Dendritic cell treated with granulocyte-macrophage colony-stimulating factor and Interleukin-4, amounts not matched to agents 40 ng/mL and 50 ng/mL, for 4 days (primary cell): ENCODE measurements around the gene ECEL1.
"Not testable (repeated sequence)": the region's sequence is repeated elsewhere in the genome, so short reads cannot be mapped to it uniquely, and the experiment has no call there.

Experiments
- H3K27ac Mint-ChIP-seq: one replicate; pipeline ENCODE4 v1.8.0; 2022; ENCODE audit warnings: mild to moderate bottlenecking, mixed read lengths
- H3K27me3 Mint-ChIP-seq: one replicate; pipeline ENCODE4 v1.8.0; 2022; ENCODE audit warnings: mild to moderate bottlenecking, mixed read lengths
- H3K36me3 Mint-ChIP-seq: one replicate; pipeline ENCODE4 v1.8.0; 2022; ENCODE audit warnings: low read depth, mixed read lengths
- H3K4me1 Mint-ChIP-seq: one replicate; pipeline ENCODE4 v1.8.0; 2022; ENCODE audit warnings: low read depth, mixed read lengths
- H3K4me3 Mint-ChIP-seq: one replicate; pipeline ENCODE4 v1.8.0; 2022; ENCODE audit warnings: mild to moderate bottlenecking, moderate library complexity, mixed read lengths
- H3K9me3 Mint-ChIP-seq: one replicate; pipeline ENCODE4 v1.8.0; 2022; ENCODE audit warnings: mixed read lengths
- intact Hi-C: fragments of 100-400 bp; cut with micrococcal nuclease; formaldehyde crosslinking; loops from one replicate; pipeline ENCODE4 v1.15.0; 2022

ECEL1 gene

GRCh38 chr2:232445149-232445885, 42.3 kb downstream of the ECEL1 start:
- H3K27ac Mint-ChIP-seq, H3K4me1 Mint-ChIP-seq, H3K4me3 Mint-ChIP-seq, H3K9me3 Mint-ChIP-seq, H3K36me3 Mint-ChIP-seq: not testable (repeated sequence)
- peaks cover 21% of the 10 kb centered on the region for H3K27me3 Mint-ChIP-seq
- intact Hi-C loops = loop anchor here (5.0 kb wide), 1 partner anchor 77 kb away; the partner anchor contains the start of gene PRSS56

GRCh38 chr2:232444409-232445148, 43.1 kb downstream of the ECEL1 start:
- Mint-ChIP-seq H3K9me3 (no peaks in the 10 kb centered on the region), H3K4me3 (no peak overlapping the region), H3K4me1 (peaks cover 16% of the 10 kb centered on the region), H3K36me3 (no peaks in the 10 kb centered on the region), H3K27ac (no peak overlapping the region), H3K27me3 (peaks cover 23% of the 10 kb centered on the region)
- intact Hi-C loops = loop anchor here (5.0 kb wide), 2 partner anchors 78 to 522 kb away; partner anchors contain the start of gene PRSS56

- peaks cover 26% of the 10 kb centered on the region for H3K27me3 Mint-ChIP-seq
- not testable (repeated sequence) for H3K4me3 Mint-ChIP-seq, H3K27ac Mint-ChIP-seq
These were observed 43.8 kb downstream of the ECEL1 start for GRCh38 chr2:232443669-232444408.

GRCh38 chr2:232443047-232443446, 44.6 kb downstream of the ECEL1 start:
- H3K36me3 Mint-ChIP-seq, H3K9me3 Mint-ChIP-seq, H3K4me3 Mint-ChIP-seq, H3K27ac Mint-ChIP-seq: not testable (repeated sequence)
- H3K27me3 Mint-ChIP-seq = peaks cover 32% of the 10 kb centered on the region
- intact Hi-C loops = loop anchor here (5.0 kb wide), 1 partner anchor 521 kb away; no protein-coding TSS in a partner anchor
- H3K4me1 Mint-ChIP-seq = peaks cover 16% of the 10 kb centered on the region

More at GRCh38 chr2:232443669-232444408, 43.8 kb downstream of the ECEL1 start:
- H3K36me3 Mint-ChIP-seq, H3K9me3 Mint-ChIP-seq: not testable (repeated sequence)
- intact Hi-C loops = loop anchor here (5.0 kb wide), 1 partner anchor 522 kb away; no protein-coding TSS in a partner anchor
- H3K4me1 Mint-ChIP-seq = peaks cover 16% of the 10 kb centered on the region

GRCh38 chr2:232442431-232442830, 45.2 kb downstream of the ECEL1 start:
- H3K4me1 Mint-ChIP-seq = peaks cover 16% of the 10 kb centered on the region
- H3K4me3 Mint-ChIP-seq, H3K27ac Mint-ChIP-seq, H3K36me3 Mint-ChIP-seq, H3K9me3 Mint-ChIP-seq: not testable (repeated sequence)
- peaks cover 35% of the 10 kb centered on the region for H3K27me3 Mint-ChIP-seq
- intact Hi-C loops = loop anchor here (5.0 kb wide), 1 partner anchor 520 kb away; no protein-coding TSS in a partner anchor

- Mint-ChIP-seq H3K4me1 (peaks cover 16% of the 10 kb centered on the region), H3K27me3 (peaks cover 35% of the 10 kb centered on the region)
- intact Hi-C loops = loop anchor here (5.0 kb wide), 1 partner anchor 520 kb away; no protein-coding TSS in a partner anchor
- H3K4me3 Mint-ChIP-seq, H3K36me3 Mint-ChIP-seq, H3K9me3 Mint-ChIP-seq, H3K27ac Mint-ChIP-seq: not testable (repeated sequence)
These were observed 45.7 kb downstream of the ECEL1 start for GRCh38 chr2:232441922-232442321.

GRCh38 chr2:232441147-232441651, 46.4 kb downstream of the ECEL1 start:
- intact Hi-C loops = loop anchor here (5.0 kb wide), 1 partner anchor 519 kb away; no protein-coding TSS in a partner anchor
- H3K9me3 Mint-ChIP-seq = no peaks in the 10 kb centered on the region
- H3K4me3 Mint-ChIP-seq = no peak overlapping the region
- peaks cover 31% of the 10 kb centered on the region for H3K27me3 Mint-ChIP-seq
- H3K36me3 Mint-ChIP-seq = no peaks in the 10 kb centered on the region
- peaks cover 16% of the 10 kb centered on the region for H3K4me1 Mint-ChIP-seq
- no peak overlapping the region for H3K27ac Mint-ChIP-seq

- H3K4me3 Mint-ChIP-seq, H3K27ac Mint-ChIP-seq, H3K36me3 Mint-ChIP-seq, H3K9me3 Mint-ChIP-seq: not testable (repeated sequence)
- intact Hi-C loops = loop anchor here (1.0 to 5.0 kb wide), 2 partner anchors 518 to 534 kb away; no protein-coding TSS in a partner anchor
- H3K4me1 Mint-ChIP-seq = peaks cover 16% of the 10 kb centered on the region
- peaks cover 32% of the 10 kb centered on the region for H3K27me3 Mint-ChIP-seq
These were observed 47.2 kb downstream of the ECEL1 start for GRCh38 chr2:232440220-232441018.

- peaks cover 34% of the 10 kb centered on the region for H3K27me3 Mint-ChIP-seq
- intact Hi-C loops = loop anchor here (1.0 to 5.0 kb wide), 2 partner anchors 517 to 533 kb away; no protein-coding TSS in a partner anchor
- no peaks in the 10 kb centered on the region for H3K9me3 Mint-ChIP-seq
- no peak overlapping the region for H3K27ac Mint-ChIP-seq
- H3K36me3 Mint-ChIP-seq = no peaks in the 10 kb centered on the region
- peaks cover 16% of the 10 kb centered on the region for H3K4me1 Mint-ChIP-seq
- no peak overlapping the region for H3K4me3 Mint-ChIP-seq
These were observed 47.9 kb downstream of the ECEL1 start for GRCh38 chr2:232439758-232440135.

GRCh38 chr2:232438951-232439757, 48.5 kb downstream of the ECEL1 start:
- Mint-ChIP-seq H3K27ac (no peak overlapping the region), H3K27me3 (peaks cover 32% of the 10 kb centered on the region), H3K36me3 (no peaks in the 10 kb centered on the region), H3K4me1 (peaks cover 12% of the 10 kb centered on the region), H3K9me3 (no peaks in the 10 kb centered on the region), H3K4me3 (no peak overlapping the region)
- intact Hi-C loops = no loop called here

- peaks cover 32% of the 10 kb centered on the region for H3K27me3 Mint-ChIP-seq
These were observed 49.5 kb downstream of the ECEL1 start for GRCh38 chr2:232438091-232438490.

GRCh38 chr2:232437195-232437571, 50.5 kb downstream of the ECEL1 start:
- Mint-ChIP-seq H3K36me3 (no peaks in the 10 kb centered on the region), H3K4me3 (no peak overlapping the region), H3K9me3 (no peaks in the 10 kb centered on the region), H3K4me1 (peaks cover 11% of the 10 kb centered on the region), H3K27me3 (peaks cover 32% of the 10 kb centered on the region), H3K27ac (no peak overlapping the region)
- intact Hi-C loops = no loop called here

More at GRCh38 chr2:232438091-232438490, 49.5 kb downstream of the ECEL1 start:
- Mint-ChIP-seq H3K9me3 (no peaks in the 10 kb centered on the region), H3K4me3 (no peak overlapping the region), H3K36me3 (no peaks in the 10 kb centered on the region), H3K27ac (no peak overlapping the region), H3K4me1 (peaks cover 11% of the 10 kb centered on the region)
- intact Hi-C loops = no loop called here
